ENCODE data around the gene CLMN. TPM values are rescaled to one million over a fixed set of nuclear protein-coding genes. Genes with fewer than 3 reads are reported as not detected.

The CLMN gene
- total and polyA plus RNA-seq, 9 of the 15 experiments (the other 6 are each of a cell fraction or from before 2014, with no cell fraction given) = 0.01 to 0.18 (median 0.07) TPM; not detected in 4

GRCh38 chr14:95190857-95191256 is 128.9 kb downstream of the CLMN start (continued):
- TF ChIP-seq CHD7 (IDR thresholded peaks at IDR 0.05; ENCODE audit: low read depth, low read length) = no peak
- TF ChIP-seq JUN (IDR thresholded peaks at IDR 0.05; ENCODE audit: borderline replicate concordance, low read depth, low read length) = no peak
- no peak for TF ChIP-seq JUN (CRISPR knock-in tag; IDR thresholded peaks at IDR 0.05; ENCODE audit: borderline replicate concordance)
- no peak for TF ChIP-seq TGIF2 (CRISPR knock-in tag; IDR thresholded peaks at IDR 0.05)
- no peak for TF ChIP-seq ZNF324 (CRISPR knock-in tag; IDR thresholded peaks at IDR 0.05)

All from K562 (cell line).